GM18505 (cell line): ENCODE measurements around the gene SMIM13.

Source experiments
- ATAC-seq: cut with Tn5 transposase; IDR thresholded peaks from one replicate; pipeline ENCODE4 v1.9.1; 2021; ENCODE audit not compliant: unreplicated experiment
- POLR2A ChIP-seq: IDR thresholded peaks from 4 replicates; pipeline ENCODE4 v1.6.1; 2011; ENCODE audit warnings: borderline replicate concordance; ENCODE audit not compliant: insufficient read depth, insufficient read length; ENCODE audit errors: extremely low read depth

The SMIM13 gene

DNA sequence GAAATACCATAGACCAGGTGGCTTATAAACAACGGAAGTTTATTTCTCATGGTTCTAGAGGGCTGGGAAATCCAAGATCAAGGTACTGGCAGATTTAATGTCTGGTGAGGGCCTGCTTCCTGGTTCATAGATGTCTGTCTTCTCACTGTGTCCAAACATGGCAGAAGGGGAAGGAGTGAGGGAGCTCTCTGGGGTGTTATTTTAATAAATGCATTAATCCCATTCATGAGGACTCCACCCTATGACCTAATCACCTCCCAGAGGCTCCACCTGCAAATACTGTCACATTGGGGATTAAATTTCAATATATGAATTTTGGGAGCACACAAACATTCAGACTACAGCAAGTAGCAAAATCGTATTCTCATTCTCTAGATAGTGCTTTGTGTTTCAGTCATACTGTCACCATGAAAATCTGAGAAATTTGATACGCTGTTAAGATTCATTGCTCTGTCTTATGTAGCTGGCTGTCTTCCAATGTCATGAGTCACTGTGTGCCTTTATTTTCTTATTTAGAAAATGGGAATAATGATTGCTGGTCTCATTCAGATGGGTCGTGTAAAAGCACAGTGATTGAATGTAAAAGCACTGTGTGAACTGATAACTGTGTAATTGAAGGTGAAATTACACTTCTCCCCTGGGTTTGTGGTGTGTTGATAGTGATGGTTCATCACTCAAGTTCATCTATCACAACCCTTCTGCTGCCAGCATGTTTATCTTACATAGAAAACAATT lies 26.8 kb downstream of the SMIM13 start:
- ATAC-seq, result no peak

GRCh38 chr6:11121851-11122250 lies 28.2 kb downstream of the SMIM13 start:
- TF ChIP-seq POLR2A, result no peak

More for the DNA sequence above, 26.8 kb downstream of the SMIM13 start:
- TF ChIP-seq POLR2A, result no peak

GRCh38 chr6:11122380-11122779 lies 28.7 kb downstream of the SMIM13 start:
- no peak for TF ChIP-seq POLR2A
- ATAC-seq, result no peak

More at GRCh38 chr6:11121851-11122250, 28.2 kb downstream of the SMIM13 start:
- ATAC-seq, result no peak

GRCh38 chr6:11123978-11124377 lies 30.3 kb downstream of the SMIM13 start:
- no peak for TF ChIP-seq POLR2A
- no peak for ATAC-seq

DNA sequence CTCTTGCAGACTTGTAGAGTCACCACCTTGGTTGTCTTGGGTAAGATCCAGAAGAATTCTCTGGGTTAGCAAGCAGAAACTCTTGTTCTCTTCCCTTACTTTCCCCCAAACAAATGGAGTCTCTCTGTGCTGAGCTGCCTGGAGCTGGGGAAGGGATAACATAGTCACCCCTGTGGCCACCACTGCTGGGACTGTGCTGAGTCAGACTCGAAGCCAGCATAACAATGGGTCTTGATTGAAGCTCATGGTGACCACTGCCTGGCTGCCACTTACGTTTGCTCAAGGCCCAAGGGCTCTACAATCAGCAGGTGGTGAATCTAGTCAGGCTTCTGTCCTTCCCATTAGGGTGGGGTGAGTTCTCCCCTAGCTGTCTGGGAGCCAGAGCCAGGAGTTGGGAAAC lies 33.2 kb downstream of the SMIM13 start:
- ATAC-seq, result no peak
- TF ChIP-seq POLR2A, result no peak

DNA sequence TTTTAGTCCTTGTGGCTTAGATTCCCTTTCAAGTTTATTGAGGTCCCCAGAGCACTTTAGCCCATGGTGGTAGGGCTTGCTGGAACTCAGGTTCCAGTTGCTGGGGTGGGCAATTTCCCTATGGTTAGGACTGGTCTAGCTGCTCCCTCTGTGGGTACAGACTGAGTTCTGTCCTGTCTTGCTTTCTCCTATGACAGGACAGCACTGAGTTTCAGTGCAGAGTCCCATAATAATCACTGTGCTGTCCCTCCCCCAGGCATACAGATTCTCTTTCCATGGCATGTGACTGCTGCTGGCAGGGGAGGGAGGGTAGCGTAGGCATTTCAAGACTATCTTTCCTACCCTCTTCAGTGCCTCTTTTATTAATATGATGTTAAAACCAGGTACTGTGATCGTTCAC lies 35.0 kb downstream of the SMIM13 start:
- ATAC-seq, result no peak
- no peak for TF ChIP-seq POLR2A

GRCh38 chr6:11129908-11130565 lies 36.4 kb downstream of the SMIM13 start:
- no peak for TF ChIP-seq POLR2A
- no peak for ATAC-seq

DNA sequence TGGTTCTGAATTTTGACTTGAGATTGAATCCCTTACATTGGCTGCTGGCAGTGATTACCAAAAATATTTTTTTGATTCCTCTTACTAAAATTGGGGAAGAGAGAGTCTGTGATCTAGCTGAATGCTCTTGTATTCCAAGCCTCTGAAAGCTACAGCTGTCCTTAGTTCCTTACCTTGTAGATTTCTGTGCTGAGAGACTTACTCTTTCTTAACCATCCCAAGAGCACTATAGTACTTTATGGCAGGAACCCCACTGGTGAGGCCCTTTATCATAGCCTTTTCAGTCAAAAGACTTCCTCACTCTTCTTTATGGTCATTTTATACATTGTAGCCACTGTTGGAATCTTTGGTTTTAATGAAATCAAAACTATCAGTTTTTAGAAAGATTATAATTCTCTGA lies 37.0 kb downstream of the SMIM13 start:
- TF ChIP-seq POLR2A, result no peak
- no peak for ATAC-seq

- no peak for ATAC-seq
- TF ChIP-seq POLR2A, result no peak
Measured at GRCh38 chr6:11132194-11132888, 38.7 kb downstream of the SMIM13 start.

GRCh38 chr6:11133281-11133680 lies 39.6 kb downstream of the SMIM13 start:
- no peak for TF ChIP-seq POLR2A
- ATAC-seq, result no peak

DNA sequence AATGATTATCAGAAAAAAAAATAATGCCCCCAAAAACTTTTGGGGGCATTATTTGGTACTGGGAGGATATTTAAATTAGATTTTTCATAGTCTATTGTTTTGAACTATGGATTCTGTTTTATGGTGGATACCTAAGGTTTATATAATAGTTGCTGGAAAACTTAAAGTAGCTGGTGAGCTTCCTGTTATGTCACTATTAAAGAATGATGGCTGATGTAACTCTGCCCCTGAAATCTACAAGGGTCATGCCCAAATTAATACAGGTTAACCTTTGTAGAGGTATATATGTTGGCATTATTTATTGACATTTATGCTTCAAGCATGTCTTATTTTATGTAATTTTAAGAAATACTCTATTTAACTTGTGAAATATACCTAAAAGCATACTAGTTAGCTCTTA lies 43.2 kb downstream of the SMIM13 start:
- no peak for TF ChIP-seq POLR2A
- no peak for ATAC-seq

DNA sequence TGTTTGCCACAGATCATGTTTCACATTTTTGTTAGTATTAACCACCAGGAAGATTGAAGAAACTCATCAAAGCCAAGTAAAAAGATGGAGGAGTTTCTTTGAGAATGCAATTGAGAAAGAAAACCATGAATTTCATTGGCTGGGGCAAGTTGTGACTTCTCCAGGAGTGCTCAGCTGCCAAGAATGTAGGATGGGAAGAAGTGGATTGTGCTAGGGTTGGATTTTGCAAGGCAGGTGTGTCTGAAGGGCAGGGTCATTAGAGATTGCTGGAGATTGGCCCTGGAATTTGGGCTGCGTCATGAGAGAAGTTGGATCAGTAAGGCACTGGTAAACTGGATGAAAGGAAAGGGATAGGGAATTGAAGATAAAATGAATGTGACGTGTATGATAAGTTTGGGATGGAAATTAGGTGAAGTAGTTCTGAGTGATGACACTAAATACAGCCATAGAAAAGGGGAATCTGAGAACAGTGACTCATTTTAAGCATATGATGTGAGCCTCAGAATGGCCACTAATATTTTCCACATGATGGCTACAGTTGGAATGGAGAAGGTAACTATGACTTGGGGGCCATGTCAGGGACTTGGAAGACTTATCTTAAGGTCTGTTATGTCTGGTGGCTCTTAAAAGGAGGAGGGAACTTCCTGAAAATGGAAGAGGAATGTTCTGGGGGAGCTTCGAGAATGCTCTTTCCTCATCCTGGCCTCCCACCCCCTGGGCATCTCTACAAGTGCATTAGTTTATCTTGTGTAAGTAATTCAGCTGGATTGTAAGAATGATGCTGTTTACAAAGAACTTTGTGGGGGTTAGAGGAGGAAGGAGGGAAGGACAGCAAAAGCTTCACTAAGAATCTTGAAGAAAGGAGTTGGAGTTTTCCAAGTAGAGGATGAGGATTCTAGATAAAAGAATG lies 45.7 kb downstream of the SMIM13 start:
- ATAC-seq, result no peak
- no peak for TF ChIP-seq POLR2A

DNA sequence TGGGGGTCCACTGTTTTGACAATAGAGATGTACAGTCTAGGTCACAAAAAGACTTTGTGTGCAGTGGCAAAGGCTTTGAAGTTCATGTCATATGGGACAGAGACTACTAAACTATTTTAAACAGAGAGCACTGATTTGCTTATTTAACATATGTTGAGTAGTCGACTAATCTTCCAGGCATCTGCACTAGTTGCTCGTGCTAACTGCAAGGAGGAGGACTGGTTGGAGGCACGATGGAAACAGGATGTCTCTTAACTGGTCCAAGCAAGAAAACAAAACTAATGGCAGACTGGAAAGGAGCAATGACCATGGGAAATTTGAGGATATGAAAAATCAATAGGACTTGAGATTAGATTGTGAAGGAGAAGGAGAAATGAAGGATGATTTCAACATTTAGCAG lies 46.4 kb downstream of the SMIM13 start:
- ATAC-seq, result no peak

DNA sequence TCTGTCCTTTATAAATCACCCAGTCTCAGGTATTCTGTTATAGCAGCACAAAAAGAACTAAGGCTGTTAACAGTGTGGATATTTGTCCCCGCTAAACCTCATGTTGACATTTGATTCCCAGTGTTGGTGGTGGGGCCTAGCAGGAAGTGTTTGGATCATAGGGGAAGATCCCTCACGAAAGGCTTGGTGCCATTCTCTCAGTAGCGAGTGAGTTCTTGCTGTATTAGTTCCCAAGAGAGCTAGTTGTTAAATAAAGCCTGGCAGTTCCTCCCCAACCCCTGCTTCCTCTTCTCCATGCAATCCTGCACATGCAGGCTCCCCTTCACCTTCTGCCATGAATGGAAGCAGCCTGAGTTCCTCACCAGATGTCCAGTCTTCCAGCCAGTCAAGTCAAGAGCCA lies 47.7 kb downstream of the SMIM13 start:
- no peak for ATAC-seq
- TF ChIP-seq POLR2A, result no peak

More for the DNA sequence above, 46.4 kb downstream of the SMIM13 start:
- TF ChIP-seq POLR2A, result no peak
